TTC549 (cell line): ENCODE measurements around the gene MYO1H.
"Not testable (repeated sequence)": the region's sequence is repeated elsewhere in the genome, so short reads cannot be mapped to it uniquely, and the experiment has no call there.

Source experiments
- FAIRE-seq: peaks from 2 replicates; lab custom pipeline; 2012; peaks lifted over from hg19 to GRCh38; lab: Jason Lieb, UNC

MYO1H gene, protein sequence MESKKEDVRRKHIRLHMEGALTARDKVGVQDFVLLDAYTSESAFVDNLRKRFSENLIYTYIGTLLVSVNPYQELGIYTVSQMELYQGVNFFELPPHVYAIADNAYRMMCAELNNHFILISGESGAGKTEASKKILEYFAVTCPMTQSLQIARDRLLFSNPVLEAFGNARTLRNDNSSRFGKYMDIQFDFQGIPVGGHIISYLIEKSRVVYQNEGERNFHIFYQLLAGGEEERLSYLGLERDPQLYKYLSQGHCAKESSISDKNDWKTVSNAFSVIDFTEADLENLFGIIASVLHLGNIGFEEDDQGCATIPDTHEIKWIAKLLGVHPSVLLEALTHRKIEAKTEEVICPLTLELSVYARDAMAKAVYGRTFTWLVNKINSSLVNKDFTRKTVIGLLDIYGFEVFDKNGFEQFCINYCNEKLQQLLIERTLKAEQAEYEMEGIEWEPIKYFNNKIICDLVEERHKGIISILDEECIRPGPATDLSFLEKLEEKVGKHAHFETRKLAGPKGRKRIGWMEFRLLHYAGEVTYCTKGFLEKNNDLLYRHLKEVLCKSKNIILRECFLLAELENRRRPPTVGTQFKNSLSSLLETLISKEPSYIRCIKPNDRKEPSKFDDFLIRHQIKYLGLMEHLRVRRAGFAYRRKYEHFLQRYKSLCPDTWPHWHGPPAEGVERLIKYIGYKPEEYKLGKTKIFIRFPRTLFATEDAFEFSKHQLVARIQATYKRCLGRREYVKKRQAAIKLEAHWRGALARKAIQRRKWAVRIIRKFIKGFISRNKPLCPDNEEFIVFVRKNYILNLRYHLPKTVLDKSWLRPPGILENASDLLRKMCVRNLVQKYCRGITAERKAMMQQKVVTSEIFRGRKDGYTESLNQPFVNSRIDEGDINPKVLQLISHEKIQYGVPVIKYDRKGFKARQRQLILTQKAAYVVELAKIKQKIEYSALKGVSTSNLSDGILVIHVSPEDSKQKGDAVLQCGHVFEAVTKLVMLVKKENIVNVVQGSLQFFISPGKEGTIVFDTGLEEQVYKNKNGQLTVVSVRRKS

GRCh38 chr12:109347589-109347988, at the start of gene MYO1H:
Gene MYO1H (plus strand): TSS chr12:109347900. CDS start chr12:109347961, 61 bp downstream.
- FAIRE-seq: no peak

DNA sequence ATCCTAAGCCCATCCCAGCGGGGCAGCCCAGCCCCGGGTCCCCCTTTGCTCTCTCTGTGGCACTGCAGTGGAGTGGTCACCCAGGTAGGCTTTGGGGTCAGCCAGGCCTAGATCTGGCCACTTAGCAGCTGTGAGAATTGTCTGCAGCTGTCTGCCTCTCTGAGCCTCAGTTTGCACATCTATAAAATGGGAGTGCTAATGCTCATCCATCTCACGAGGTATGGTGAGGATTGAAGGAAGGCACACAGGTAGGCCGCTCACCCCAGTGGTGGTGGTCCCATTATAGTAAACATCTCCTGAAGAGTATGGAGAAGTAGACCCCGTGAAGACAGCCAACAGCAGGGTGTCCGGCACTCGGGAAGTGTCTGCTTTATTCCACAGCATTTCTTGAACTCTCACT, 47.9 kb upstream of the MYO1H start:
- FAIRE-seq: no peak

- FAIRE-seq: no peak
These were observed 46.0 kb upstream of the MYO1H start for GRCh38 chr12:109301643-109302168.

DNA sequence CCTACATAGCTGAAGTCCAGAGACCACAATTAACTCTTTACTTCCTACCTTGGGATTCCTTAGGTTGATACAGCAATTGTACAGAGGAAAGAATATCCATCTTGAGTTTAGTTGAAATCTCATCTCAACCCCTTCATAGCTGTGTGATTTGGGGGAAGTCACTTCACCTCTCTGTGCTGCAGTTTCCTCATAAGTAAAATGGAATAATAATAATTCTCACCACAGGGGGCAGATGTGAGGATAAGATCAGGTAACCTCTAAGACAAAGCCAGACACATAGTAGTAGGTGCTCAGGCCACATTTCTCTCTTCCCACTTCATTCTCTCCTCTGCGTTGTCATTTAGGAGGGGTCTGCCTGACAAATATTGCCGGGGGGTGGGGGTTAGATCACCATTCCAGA, 45.3 kb upstream of the MYO1H start:
- FAIRE-seq: no peak

DNA sequence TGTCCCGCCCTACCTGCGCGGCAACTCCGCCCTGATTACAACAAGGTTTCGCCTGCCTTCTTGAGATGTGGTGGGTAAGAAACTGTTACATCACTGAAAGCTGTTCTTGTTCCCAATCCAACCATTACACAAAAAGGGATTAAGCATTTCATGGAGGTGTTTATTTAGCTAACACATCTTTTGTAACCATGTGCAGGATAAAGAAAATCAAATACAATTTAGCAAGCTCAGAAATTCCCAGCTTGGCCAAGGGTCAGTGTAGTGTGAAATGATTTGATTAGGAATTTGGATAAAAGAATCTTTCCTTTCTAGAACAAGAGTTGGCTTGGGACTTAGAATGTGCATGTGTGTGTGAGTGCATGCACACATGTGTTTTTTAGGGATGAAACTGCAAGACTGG, 44.9 kb upstream of the MYO1H start:
- FAIRE-seq: no peak

DNA sequence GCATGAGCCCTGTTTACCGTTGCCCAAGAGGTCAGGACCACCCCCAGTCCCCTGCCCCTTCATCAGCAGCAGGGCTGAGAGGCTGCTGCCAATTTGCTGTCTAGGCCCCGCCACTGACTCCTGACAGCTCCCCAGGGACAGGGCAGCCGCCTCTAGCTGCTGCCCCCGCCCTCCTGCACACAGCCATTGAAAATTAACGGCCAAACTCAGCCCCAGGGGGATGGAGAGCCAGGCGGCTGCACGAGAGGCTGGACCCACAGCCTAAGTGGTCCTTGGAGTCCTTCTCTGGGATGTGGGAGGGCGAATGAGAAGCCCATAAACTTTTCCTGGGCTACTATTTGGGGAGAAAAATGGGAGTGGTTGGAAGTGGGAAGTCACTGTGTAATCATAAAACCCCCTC, 43.2 kb upstream of the MYO1H start:
- no peak for FAIRE-seq

- no peak for FAIRE-seq
These were observed 42.2 kb upstream of the MYO1H start for GRCh38 chr12:109305547-109305946.

- no peak for FAIRE-seq
These were observed 40.6 kb upstream of the MYO1H start for GRCh38 chr12:109307051-109307450.

DNA sequence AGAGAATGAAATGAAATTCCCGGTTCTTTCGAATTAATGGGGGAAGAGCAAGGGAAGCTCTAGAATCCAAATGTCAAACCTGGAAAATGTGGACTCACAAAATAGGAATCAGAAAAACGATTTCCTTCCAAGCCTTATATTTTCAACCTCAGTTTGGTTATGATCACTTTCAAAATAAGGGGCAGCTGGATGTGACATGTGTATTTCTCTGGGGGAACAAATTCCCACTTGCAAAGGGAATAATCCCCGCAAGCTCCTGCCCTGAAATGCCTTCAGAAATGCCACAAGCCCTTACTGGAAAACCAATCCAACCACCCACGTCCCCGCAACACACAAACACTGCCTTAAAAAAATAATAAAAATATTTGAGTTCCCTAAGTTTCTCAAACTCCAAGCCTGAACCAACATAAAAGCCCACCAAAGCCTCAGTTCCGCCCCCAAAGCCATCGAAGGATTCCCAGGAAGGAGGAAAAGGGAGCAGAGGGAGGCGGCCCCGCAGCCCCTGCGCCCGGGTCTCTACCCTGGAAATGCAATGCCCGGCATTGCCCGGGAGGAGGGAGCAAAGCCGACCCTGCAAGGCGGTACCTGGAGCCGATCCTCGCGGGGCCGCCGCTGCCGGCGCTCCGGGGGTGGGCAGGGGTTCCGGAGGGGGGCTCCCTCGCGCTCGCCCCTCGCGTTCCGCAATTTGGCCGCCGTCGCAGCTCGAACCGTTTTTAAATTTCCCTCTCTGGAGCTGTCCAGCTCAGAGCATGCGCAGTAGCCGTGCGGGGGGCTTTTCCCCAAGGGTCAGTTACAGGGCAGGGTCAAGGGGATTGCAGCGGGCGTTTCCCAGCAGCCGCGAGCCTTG, 38.9 kb upstream of the MYO1H start, which contains the start of gene FOXN4:
TSS of gene FOXN4 (minus strand) at position 751 of the 847 bp plus-strand sequence. CDS start 963 bp downstream, outside the sequence.
- no peak for FAIRE-seq

DNA sequence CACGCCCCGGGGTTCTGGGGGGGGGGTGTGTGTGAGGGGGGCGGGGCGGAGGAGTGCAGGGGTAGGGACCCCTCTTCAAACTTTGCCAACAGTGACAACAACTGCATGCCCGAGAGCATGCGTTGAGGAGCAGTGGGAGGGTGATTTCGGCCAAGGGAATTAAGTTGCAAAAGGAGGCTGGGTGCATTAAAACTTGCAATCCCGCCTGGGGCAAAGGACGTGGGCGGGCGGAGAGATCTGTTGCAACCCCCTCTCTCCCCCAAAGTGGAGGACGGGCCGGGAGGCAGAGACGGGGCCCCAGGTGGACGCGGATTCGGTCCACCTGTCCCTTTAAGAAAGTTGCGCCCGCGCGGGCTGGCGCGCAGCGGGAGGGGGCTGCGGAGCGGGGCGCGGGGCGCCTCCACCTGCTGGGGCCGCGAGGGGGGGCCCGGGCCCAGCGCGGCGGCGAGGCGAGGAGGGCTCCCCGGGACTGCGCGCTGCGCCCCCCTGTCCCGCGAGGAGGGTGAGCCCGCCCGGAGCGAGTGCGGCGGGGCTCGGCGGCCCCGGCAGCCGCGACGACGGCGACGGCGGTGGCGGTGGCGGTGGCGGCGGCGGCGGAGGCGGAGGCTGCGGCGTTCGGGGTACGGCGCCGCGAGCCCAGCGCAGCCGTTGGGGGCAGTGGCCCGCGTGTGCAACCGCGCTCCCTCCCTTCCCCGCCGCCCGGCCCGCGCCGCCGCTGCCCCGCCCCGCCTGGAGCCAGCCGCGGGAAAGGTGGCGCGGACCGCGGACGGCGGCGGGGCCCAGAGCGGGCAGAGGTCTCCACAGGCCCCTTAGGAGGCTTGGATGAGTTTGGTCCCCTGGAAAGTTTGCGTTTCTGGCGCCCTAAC, 38.1 kb upstream of the MYO1H start:
- FAIRE-seq: no peak

GRCh38 chr12:109310247-109311125, 37.2 kb upstream of the MYO1H start:
- no peak for FAIRE-seq

DNA sequence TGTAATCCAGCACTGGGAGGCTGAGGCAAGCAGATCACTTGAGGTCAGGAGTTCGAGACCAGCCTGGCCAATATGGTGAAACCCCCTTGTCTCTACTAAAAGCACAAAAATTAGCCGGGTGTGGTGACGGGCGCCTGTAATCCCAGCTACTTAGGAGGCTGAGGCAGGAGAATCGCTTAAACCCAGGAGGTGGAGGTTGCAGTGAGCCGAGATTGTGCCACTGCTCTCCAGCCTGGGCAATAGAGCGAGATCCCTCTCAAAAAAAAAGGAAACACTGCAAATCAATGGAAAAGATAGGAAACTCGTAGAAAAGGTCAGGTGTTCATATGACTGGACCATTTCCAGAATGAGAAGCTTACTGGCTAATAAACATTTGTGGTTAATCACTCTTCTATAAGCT, 26.4 kb upstream of the MYO1H start:
- not testable (repeated sequence) for FAIRE-seq

GRCh38 chr12:109329003-109329402, 18.7 kb upstream of the MYO1H start:
- FAIRE-seq: no peak

DNA sequence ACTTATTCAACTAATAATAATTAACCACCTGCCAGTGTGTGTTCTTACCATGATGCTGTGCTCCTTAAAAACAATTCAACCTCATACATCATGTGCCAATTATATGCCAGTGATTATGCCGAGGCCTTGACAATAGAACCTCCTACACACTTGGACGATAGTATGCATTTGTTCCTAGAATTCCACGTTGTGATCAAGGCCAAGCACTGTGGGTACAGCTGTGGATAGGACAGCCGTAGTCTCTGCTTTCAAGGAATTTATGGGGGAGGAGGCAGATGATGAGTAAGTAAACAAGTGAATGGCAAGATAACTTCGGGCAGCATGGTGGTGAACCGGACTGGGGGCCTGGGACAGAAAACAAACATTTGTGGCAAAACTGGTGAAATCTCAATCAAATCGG, 18.0 kb upstream of the MYO1H start:
- FAIRE-seq: no peak

GRCh38 chr12:109330282-109331230, 17.1 kb upstream of the MYO1H start:
- FAIRE-seq: no peak

- no peak for FAIRE-seq
These were observed 16.3 kb upstream of the MYO1H start for GRCh38 chr12:109331301-109331952.

DNA sequence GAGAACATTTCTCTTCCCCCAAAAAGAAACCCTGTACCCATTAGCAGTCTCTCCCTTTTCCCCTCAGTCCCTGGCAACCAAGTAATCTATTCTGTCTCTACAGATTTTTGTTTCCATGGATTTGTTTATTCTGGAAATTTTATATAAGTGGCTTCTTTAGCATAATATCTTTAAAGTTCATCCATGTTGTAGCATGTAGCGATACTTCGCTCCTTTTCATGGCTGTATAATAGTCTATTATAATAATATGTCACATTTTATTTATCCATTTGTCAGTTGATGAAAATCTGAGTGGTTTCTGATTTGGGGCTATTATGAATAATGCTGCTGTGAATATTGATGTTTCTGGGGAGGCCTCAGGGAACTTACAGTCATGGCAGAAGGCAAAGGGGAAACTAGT, 12.8 kb upstream of the MYO1H start:
- FAIRE-seq: no peak

GRCh38 chr12:109336593-109336992, 11.1 kb upstream of the MYO1H start:
- FAIRE-seq: no peak
